GM18499 (cell line): Measurements from ENCODE around the gene CLNS1A.
A peak's percentile ranks its signal among the peaks of the same experiment; 100 is the strongest.
"Not testable (repeated sequence)": the region's sequence is repeated elsewhere in the genome, so short reads cannot be mapped to it uniquely, and the experiment has no call there.

Experiments used
- ATAC-seq: cut with Tn5 transposase; IDR thresholded peaks from one replicate; pipeline ENCODE4 v1.9.1; 2021; ENCODE audit warnings: moderate number of reproducible peaks; ENCODE audit not compliant: insufficient read depth, unreplicated experiment

The CLNS1A gene

GRCh38 chr11:77637345-77638165 is at the start of gene CLNS1A:
TSS of gene CLNS1A (minus strand) at chr11:77637794. CDS start at chr11:77637714, 80 bp downstream.
- peak; percentile 88 for ATAC-seq

GRCh38 chr11:77687088-77687487 is 49.5 kb upstream of the CLNS1A start:
- no peak for ATAC-seq

- ATAC-seq: no peak
Observed at GRCh38 chr11:77677138-77677537, 39.5 kb upstream of the CLNS1A start.

- no peak for ATAC-seq
Observed at GRCh38 chr11:77672264-77672663, 34.7 kb upstream of the CLNS1A start.

GRCh38 chr11:77669848-77670511 is 32.4 kb upstream of the CLNS1A start:
- ATAC-seq: no peak

GRCh38 chr11:77668760-77669159 is 31.2 kb upstream of the CLNS1A start:
- ATAC-seq: no peak

- no peak for ATAC-seq
Observed at GRCh38 chr11:77665240-77665965, 27.8 kb upstream of the CLNS1A start.

- no peak for ATAC-seq
Observed at GRCh38 chr11:77661670-77662069, 24.1 kb upstream of the CLNS1A start.

GRCh38 chr11:77660947-77661346 is 23.4 kb upstream of the CLNS1A start:
- ATAC-seq: no peak

GRCh38 chr11:77658213-77659013 is 20.8 kb upstream of the CLNS1A start:
- no peak for ATAC-seq

- no peak for ATAC-seq
Observed at GRCh38 chr11:77656362-77656761, 18.8 kb upstream of the CLNS1A start.

- ATAC-seq: no peak
Observed at GRCh38 chr11:77654770-77655434, 17.3 kb upstream of the CLNS1A start.

GRCh38 chr11:77650123-77650522 is 12.5 kb upstream of the CLNS1A start:
- ATAC-seq: no peak

GRCh38 chr11:77647654-77648305 is 10.2 kb upstream of the CLNS1A start:
- ATAC-seq: no peak

GRCh38 chr11:77644887-77645286 is 7.3 kb upstream of the CLNS1A start:
- ATAC-seq: no peak

GRCh38 chr11:77642228-77642627 is 4.6 kb upstream of the CLNS1A start:
- no peak for ATAC-seq

GRCh38 chr11:77636731-77637344 is 756 bp downstream of the CLNS1A start:
- no peak for ATAC-seq

GRCh38 chr11:77633926-77634325 is 3.7 kb downstream of the CLNS1A start:
- ATAC-seq: not testable (repeated sequence)
